ENCODE measurements around the gene TBPL2. TPM values are rescaled to one million over a fixed set of nuclear protein-coding genes. Genes with fewer than 3 reads are reported as not detected.
"Not testable (repeated sequence)": the region's sequence is repeated elsewhere in the genome, so short reads cannot be mapped to it uniquely, and the experiment has no call there.

TBPL2 gene
- total RNA-seq, 1 donor, result not detected

DNA sequence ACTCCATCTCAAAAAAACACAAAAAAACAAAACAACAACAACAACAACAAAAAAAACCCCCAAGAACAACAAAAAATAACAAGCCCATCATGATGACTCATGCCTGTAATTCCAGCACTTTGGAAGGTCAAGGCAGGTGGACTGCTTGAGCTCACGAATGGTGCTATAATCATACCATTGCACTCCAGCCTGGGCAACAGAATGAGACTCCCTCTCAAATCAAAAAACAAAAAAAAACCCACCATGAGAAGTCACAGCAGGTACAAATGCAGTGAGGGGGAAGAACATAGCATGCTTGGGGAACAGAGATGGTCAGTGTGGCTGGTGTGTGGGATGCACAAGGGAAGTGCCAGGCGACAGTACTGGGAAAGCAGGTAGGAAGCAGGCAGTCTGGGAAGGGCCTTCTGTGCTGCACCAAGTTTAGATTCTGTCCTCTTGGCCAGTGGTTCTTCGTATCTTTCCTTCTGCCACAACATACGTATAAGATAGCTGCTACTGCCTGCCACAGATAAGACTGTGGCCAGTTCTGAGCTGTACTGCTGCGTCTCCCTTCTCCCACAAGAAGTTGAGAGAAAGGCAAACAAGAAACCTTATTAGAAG lies 56.8 kb downstream of the TBPL2 start:
- TF ChIP-seq, protein P1, sequence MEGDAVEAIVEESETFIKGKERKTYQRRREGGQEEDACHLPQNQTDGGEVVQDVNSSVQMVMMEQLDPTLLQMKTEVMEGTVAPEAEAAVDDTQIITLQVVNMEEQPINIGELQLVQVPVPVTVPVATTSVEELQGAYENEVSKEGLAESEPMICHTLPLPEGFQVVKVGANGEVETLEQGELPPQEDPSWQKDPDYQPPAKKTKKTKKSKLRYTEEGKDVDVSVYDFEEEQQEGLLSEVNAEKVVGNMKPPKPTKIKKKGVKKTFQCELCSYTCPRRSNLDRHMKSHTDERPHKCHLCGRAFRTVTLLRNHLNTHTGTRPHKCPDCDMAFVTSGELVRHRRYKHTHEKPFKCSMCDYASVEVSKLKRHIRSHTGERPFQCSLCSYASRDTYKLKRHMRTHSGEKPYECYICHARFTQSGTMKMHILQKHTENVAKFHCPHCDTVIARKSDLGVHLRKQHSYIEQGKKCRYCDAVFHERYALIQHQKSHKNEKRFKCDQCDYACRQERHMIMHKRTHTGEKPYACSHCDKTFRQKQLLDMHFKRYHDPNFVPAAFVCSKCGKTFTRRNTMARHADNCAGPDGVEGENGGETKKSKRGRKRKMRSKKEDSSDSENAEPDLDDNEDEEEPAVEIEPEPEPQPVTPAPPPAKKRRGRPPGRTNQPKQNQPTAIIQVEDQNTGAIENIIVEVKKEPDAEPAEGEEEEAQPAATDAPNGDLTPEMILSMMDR (IDR thresholded peaks at IDR 0.05; ENCODE audit: insufficient read depth, low read length), result no peak
- no peak overlapping the region for H3K4me3 ChIP-seq (ENCODE audit: low read depth, low read length)
- DNase-seq (ENCODE audit: low read depth), result no peak

DNA sequence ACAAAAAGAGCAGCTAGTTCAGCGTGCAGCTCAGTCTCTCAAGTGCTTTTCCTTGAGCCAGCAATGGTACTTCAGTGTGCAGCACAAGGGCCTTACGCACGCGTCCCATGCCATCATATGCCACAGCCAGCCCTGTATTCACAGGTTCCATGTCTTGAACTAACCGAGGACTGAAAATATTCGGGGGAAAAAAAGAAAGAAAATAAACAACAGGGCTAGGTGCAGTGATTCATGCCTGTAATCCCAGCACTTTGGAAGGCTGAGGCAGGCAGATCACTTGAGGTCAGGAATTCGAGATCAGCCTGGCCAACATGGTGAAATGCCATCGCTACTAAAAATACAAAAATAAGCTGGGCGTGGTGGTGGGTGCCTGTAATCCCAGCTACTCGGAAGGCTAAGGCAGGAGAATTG lies 57.4 kb downstream of the TBPL2 start:
- not testable (repeated sequence) for H3K4me3 ChIP-seq (ENCODE audit: low read depth, low read length)
- DNase-seq (ENCODE audit: low read depth), result peak; percentile 5

DNA sequence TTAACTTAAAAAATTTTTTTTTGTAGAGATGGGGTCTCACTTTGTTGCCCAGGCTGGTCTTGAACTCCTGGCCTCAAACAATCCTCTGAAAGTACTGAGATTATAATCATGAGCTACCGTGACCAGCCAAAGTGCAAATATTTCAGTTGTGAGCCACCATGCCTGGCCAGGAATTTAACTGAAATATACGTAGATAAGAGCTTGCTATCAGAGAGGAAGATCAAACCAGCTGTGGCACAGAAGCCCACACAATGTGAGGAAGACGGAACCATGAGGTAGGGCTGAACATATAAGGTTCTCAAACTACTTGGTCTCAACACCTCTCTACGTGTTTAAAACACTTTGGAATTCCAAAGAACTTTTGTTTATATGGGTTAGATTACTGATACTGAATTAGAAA lies 57.9 kb downstream of the TBPL2 start:
- DNase-seq (ENCODE audit: low read depth), result peak; percentile 23
- H3K4me3 ChIP-seq (ENCODE audit: low read depth, low read length), result no peak overlapping the region
- TF ChIP-seq, protein P1 (IDR thresholded peaks at IDR 0.05; ENCODE audit: insufficient read depth, low read length), result no peak

DNA sequence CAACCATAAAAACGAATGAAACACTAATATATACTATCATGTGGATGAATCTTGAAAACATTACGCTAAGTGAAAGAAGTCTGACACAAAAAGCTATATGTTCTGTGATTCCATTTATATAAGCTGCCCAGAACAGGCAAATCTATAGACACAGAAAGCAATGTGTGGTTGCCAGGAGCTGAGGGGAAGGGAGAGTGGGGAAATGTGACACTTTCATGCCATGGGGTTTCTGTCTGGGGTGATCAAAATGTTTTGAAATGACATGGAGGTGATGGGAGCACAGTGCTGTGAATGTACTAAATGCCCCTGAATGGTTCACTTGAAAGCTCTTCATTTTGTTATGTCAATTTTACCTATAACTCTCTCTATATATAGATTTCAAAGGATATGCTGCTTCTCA lies 58.9 kb downstream of the TBPL2 start:
- TF ChIP-seq, protein P1 (IDR thresholded peaks at IDR 0.05; ENCODE audit: insufficient read depth, low read length), result no peak
- H3K4me3 ChIP-seq (ENCODE audit: low read depth, low read length), result no peak overlapping the region
- no peak for DNase-seq (ENCODE audit: low read depth)

DNA sequence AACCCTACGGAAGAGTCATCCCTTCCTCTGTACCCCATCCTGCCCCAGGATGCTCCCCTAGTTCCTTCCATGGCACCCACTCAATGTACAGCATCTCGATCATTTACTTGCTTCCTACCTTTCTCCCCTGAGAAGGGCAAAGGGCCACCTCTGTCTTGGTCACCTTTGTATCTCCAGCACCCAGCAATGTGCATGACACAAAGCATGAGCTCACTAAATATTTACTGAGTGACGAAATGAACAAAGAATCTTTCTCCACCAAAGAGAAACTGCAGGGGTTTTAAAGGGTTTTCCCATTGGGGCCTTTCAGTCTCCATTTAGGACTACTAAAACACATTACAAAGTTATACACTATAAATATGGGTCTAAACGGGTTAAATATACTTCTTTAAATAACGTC lies 59.4 kb downstream of the TBPL2 start:
- TF ChIP-seq, protein P1 (IDR thresholded peaks at IDR 0.05; ENCODE audit: insufficient read depth, low read length), result no peak
- no peak for DNase-seq (ENCODE audit: low read depth)

DNA sequence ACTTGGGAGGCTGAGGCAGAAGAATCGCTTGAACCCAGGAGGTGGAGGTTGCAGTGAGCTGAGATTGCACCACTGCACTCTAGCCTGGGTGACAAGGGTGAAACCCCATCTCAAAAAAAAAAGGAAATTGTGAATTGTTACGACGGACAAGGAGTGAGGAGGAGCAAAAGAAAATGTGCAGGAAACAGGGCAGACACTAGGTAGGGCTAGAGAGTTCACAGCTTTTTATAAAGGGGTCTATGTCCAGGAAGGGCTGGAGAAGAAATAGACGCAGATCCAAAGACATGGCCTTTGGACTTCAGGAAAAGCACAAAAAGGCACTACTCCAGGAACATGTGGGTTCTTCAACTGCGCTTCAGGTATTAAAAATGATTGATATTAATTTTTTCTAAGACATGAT lies 63.2 kb downstream of the TBPL2 start:
- DNase-seq (ENCODE audit: low read depth), result no peak
- TF ChIP-seq, protein P1 (IDR thresholded peaks at IDR 0.05; ENCODE audit: insufficient read depth, low read length), result no peak
- H3K4me3 ChIP-seq (ENCODE audit: low read depth, low read length), result no peak overlapping the region

More for the DNA sequence above, 59.4 kb downstream of the TBPL2 start:
- H3K4me3 ChIP-seq (ENCODE audit: low read depth, low read length), result no peak overlapping the region

DNA sequence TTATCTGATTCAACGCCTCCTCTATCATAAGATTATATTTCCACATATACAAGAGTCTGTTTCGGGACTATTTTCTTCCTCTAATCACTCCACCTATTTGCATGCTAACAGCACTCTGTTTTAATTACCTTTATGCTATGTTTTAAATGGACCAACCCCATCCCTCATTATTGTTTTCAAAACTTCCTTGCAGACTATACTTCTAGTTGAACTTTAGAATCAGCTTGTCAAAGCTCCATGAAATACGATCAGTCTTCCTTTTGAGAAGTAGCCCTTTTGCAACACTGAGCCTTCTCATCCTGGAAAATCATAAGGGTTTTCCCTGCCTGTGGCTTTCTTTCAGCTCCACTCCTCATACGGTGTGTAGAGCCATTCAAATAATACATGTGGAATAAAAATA lies 65.6 kb downstream of the TBPL2 start:
- TF ChIP-seq, protein P1 (IDR thresholded peaks at IDR 0.05; ENCODE audit: insufficient read depth, low read length), result no peak
- H3K4me3 ChIP-seq (ENCODE audit: low read depth, low read length), result no peak overlapping the region
- no peak for DNase-seq (ENCODE audit: low read depth)

Measured in fibroblast of the aortic adventitia (primary cell).